GM18868 (cell line): ENCODE results near the gene IER3IP1.
"Not testable (repeated sequence)": the region's sequence is repeated elsewhere in the genome, so short reads cannot be mapped to it uniquely, and the experiment has no call there.

Experiments
- ATAC-seq: cut with Tn5 transposase; IDR thresholded peaks from one replicate; pipeline ENCODE4 v1.9.1; 2021; ENCODE audit warnings: mild to moderate bottlenecking, moderate library complexity; ENCODE audit not compliant: unreplicated experiment

Gene IER3IP1, protein sequence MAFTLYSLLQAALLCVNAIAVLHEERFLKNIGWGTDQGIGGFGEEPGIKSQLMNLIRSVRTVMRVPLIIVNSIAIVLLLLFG

GRCh38 chr18:47175898-47176575, at the start of gene IER3IP1:
Gene IER3IP1 (minus strand): TSS chr18:47176364. CDS start chr18:47176277, 87 bp downstream.
- peak; percentile 90 for ATAC-seq

GRCh38 chr18:47215554-47216138, 39.5 kb upstream of the IER3IP1 start:
- ATAC-seq: no peak

- ATAC-seq: no peak
Observed at GRCh38 chr18:47209171-47209570, 33.0 kb upstream of the IER3IP1 start.

- no peak for ATAC-seq
Observed at GRCh38 chr18:47206945-47207637, 30.9 kb upstream of the IER3IP1 start.

- no peak for ATAC-seq
Observed at GRCh38 chr18:47204908-47205522, 28.9 kb upstream of the IER3IP1 start.

DNA sequence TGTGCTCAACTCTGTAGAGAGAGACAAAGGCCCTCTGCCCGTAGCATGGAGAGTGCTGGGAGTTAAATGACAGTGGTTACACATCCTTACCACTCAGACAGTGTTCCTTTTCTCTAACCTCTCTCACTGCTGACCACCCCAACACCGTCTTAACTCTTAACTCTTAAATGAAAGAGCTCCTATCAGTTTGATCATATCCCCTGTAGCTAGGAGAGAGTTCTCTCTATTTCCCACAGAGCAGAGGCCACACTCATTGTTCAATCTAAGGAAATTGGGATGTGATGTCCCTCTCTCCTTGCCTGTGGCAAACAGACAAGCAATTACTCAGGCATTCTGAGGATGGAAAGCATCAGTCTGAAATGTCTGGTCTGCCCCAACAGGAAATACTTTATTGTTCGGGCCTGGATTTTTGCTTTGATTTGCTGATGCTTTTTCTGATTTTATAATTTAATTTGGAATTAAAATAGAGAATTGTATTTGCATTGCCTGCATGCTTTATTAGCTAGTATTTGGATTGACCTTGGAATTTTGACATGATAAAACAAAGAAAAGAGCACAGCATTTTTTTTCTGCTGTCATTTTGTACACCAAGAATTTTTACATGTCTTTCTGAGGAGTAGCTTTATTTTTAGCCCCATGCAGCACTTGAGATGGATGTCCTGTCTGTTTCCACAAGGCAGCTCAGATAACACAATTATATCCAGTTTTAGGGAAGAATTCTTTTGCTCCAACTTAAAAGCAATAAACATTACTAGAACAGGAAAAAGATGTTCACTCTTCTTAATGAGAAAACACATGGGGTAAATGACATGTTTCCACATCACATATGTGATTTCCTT, 27.7 kb upstream of the IER3IP1 start:
- ATAC-seq: no peak

DNA sequence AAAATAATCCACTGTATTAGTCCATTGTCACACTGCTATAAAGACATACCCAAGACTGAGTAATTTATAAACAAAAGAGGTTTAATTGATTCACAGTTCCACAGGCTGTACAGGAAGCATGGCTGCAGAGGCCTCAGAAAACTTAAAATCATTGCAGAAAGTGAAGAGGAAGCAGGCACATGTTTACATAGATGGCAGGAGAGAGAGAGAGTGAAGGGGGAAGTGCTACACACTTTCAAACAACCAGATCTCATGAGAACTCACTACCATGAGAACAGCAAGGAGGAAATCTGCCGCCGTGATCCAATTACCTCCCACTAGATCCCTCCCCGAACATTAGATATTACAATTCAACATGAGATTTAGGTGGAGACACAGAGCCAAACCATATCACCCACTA, 19.8 kb upstream of the IER3IP1 start:
- ATAC-seq: not testable (repeated sequence)

DNA sequence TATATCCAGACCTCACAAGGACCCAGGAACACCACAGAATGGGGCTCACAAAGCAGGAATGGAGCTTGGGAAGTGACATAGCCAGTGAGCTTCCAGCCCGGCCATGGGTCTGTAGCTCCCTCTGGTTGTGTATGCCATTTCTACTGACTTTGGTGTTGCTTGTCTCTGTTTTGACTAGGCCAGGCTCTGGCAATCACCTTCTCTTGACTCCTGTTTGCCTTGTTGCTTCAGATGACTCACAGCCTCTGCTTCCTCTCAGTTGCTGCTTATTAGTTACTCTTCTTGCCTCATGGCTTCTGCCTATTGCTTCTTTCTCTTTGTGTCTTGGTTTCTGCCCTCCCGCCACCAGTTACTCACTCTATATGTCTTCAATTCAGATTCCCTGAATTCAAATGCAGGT, 15.8 kb upstream of the IER3IP1 start:
- ATAC-seq: no peak

DNA sequence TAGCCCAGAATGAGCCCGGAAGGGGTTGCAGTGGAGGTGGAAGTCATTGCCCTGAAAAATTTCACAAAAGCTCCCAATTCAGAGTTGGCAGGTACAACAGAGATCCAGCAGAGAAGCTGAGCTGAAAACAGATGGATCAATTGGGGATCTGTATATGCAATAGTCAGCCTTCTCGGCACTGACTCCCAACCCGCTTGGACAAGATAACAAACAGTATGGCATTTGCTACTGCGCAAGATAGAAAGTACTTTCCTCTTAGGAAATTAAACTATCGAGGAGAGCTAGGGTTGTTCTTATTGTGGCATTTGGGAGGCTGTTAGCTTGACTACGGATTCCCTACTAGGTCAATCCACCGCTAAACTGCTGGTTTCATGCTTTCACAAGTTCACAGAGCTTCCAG, 11.6 kb upstream of the IER3IP1 start:
- ATAC-seq: no peak

DNA sequence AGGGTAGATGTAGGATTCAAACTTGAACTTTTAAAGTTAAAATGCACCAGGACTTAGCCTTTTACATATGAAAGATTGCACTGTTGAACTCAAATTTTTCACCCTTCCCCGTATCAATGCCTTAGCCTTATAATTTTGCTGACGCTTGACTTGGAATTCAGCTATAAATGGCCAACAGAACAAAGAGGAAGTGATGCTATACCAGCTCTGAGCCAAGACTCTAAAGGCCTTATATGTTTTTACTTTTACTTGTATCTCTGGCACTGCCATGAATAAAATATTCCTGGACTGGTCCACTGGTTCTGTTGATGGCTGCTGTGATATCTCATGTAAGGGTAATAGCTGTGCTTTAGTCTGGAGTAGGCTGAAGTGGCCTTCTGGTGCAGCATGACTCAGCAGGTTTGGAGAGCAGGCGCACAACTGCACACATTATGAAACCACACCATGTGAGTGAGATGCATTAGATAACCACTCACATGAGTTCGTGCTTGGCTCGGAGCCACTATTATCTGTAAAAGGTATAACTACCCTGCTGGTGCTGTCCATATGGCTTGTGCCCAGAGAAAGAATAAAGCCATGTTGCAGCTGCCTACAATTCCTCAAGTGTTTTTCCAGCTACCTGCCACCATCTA, 8.4 kb upstream of the IER3IP1 start:
- no peak for ATAC-seq

DNA sequence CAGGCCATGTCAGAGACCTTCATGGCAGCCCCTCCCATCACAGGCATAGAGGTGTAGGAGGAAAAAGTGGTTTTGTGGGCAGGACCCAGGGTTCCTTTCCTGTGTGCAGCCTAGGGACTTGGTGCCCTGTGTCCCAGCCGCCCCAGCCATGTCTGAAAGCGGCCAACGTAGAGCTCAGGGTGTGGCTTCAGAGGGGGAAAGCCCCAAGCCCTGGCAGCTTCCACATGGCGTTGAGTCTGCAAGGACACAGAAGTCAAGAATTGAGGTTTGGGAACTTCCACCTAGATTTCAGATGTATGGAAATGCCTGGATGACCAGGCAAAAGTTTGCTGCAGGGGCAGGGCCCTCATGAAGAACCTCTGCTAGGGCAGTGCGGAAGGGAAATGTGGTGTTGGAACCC, 6.0 kb upstream of the IER3IP1 start:
- ATAC-seq: not testable (repeated sequence)

GRCh38 chr18:47180765-47181164, 4.6 kb upstream of the IER3IP1 start:
- ATAC-seq: no peak

DNA sequence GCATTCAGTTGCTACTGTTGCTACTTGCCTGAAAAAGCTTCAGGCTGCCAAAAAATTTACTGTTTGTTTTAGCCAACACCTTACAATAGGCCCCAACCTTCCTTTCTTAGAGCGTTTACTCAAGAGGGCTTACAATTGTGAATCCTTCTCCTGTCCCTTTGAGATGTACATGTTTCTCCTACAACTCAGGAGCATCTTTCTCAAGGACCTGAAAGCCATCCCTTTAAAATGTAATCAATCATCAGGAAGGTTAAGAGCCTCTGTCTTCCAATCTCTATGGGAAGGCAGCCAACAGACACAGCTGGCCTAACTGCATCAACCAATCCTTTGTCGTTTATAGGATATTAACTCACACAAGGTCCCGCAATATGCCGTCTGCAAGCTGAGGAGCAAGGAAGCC, 3.4 kb upstream of the IER3IP1 start:
- ATAC-seq: no peak

- ATAC-seq: no peak
Observed at GRCh38 chr18:47175283-47175897, 774 bp downstream of the IER3IP1 start.

DNA sequence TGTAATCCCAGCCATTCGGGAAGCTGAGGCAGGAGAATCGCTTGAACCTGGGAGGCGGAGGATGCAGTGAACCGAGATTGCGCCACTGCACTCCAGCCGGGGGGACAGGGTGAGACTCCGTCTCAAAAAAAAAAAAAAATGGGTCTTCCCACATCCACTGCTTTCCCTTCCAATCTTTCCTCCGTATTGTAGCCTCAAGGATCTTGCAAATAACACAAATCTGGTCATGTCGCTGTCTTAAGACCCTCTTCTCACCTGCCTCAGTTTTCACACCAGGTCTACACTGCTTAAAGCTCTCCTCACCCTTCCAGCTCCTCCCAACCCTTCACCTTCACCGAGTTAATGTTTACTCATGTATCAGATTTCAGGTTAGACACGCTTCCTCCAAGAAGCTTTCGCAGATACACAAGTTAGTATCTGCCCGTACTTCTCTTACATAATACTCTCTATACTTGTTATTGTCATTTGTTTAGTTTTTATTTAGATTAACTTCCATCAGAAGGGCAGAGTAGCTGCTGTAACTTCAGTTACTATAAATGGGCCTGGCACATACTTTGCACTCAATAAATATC, 1.5 kb downstream of the IER3IP1 start:
- no peak for ATAC-seq

DNA sequence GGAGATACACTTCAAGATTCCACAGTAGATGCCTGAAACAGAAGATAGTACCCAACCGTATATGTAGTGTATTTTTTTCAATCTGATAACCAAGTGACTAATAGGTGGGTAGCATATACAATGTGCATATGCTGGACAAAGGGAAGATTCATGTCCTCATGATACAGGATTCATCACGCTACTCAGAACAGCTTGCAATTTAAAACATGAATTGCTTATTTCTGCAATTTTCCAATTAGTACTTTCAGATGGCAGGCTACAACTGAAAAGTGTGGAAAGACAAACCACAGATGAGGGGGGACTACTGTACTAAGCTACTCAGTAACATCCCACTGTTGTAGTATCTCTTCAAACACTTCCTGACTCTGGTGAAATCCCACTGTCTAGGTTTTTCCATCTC, 3.7 kb downstream of the IER3IP1 start:
- no peak for ATAC-seq

- no peak for ATAC-seq
Observed at GRCh38 chr18:47168913-47169312, 7.3 kb downstream of the IER3IP1 start.

GRCh38 chr18:47168509-47168908, 7.7 kb downstream of the IER3IP1 start:
- ATAC-seq: no peak

GRCh38 chr18:47166294-47166693, 9.9 kb downstream of the IER3IP1 start:
- no peak for ATAC-seq
